Measurements from ENCODE around the gene KDM3B.
"Not testable (repeated sequence)": the region's sequence is repeated elsewhere in the genome, so short reads cannot be mapped to it uniquely, and the experiment has no call there.

The KDM3B gene

GRCh38 chr5:138351056-138351455 lies 1.4 kb upstream of the KDM3B start:
- DNase-seq (ENCODE audit: low read depth): no peak

- no peak for DNase-seq (ENCODE audit: low read depth)
These were observed 968 bp upstream of the KDM3B start for GRCh38 chr5:138351517-138351916.

- DNase-seq (ENCODE audit: low read depth): peak; percentile 71
These were observed 456 bp downstream of the KDM3B start for GRCh38 chr5:138352722-138353559.

- no peak for DNase-seq (ENCODE audit: low read depth)
These were observed 1.1 kb downstream of the KDM3B start for GRCh38 chr5:138353560-138354080.

DNA sequence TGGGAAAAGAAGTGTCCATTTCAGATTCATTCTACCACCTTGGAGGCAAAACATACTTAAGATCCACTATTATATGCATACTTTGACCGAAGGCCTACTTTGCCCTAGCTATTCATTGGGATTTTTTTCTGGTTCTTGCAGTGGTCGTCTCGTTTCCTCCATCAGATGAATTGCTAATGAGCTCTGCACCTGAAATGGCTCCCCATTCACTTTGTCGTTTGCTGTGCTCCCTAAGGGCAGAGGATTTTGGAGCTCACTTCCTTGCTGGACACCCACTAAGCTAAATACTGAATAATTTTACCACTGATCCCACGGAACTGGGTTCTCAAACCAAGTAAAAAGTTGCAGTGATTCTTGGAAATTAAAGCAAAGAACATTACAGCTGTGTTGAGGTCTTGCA lies 1.9 kb downstream of the KDM3B start:
- DNase-seq (ENCODE audit: low read depth): no peak

- no peak for DNase-seq (ENCODE audit: low read depth)
These were observed 2.5 kb downstream of the KDM3B start for GRCh38 chr5:138354926-138355378.

GRCh38 chr5:138359621-138360020 lies 7.1 kb downstream of the KDM3B start:
- DNase-seq (ENCODE audit: low read depth): no peak

DNA sequence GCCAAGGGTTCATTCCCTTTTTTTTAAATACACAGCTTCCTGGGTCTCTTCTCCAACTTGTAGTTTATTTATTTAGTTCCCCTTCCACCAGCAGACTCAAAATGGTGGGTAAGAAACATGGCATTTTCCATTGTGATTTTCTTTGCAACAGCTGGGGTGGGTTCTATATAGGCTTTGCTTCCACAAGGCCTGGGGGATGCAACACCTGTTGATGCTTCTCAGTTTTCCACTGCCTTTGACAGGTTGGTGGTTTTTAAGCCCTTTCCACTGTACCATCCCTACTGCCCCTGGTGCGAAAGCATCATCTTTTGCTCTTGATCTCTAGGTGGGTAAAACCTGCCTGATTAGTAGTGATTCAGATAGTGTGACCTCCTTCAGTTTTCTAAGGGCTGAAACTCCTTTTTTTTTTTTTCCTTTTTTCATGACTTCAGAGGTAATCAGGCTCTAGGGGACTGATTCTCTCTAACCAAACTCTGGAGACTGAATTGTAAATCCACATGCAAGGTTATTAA lies 8.5 kb downstream of the KDM3B start:
- DNase-seq (ENCODE audit: low read depth): no peak

- DNase-seq (ENCODE audit: low read depth): no peak
These were observed 12.1 kb downstream of the KDM3B start for GRCh38 chr5:138364576-138364975.

GRCh38 chr5:138366632-138367382 lies 14.3 kb downstream of the KDM3B start:
- DNase-seq (ENCODE audit: low read depth): no peak

DNA sequence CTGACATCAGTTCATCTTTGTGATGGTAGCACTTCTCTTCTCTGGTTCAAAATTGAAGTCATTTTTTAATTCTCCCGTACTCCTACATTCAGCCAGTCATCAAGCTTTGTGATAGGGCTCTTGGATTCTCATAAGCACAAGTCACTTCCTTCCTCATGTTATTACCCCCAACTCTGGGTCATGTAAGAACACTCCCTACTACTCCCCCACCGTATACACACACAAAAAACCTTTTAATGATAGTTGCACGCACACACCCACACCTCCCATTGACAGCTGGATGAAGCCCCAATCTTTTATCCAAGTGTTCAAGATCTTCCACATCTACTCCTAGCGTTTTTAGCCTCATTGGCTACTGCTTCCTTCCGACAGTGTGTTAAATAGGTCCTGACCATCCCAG lies 16.8 kb downstream of the KDM3B start:
- no peak for DNase-seq (ENCODE audit: low read depth)

DNA sequence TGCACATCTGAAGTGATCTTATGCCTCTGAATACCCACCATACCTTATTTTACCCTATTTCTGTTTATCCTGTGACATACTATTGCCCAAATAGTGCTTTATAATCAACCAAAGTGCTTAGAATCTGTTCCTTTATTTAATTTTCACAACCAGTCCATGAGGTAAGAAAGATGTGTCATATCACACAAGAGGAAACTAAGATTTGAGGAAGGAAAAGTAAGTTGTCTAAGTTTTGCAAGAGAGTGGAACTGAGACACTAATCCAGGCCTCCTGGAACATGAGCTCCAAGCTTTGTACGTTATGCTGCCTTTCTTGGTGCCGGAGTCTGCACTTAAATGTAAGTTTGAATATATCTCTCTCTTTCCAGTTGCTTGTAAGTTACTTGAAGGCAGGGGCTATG lies 17.2 kb downstream of the KDM3B start:
- no peak for DNase-seq (ENCODE audit: low read depth)

DNA sequence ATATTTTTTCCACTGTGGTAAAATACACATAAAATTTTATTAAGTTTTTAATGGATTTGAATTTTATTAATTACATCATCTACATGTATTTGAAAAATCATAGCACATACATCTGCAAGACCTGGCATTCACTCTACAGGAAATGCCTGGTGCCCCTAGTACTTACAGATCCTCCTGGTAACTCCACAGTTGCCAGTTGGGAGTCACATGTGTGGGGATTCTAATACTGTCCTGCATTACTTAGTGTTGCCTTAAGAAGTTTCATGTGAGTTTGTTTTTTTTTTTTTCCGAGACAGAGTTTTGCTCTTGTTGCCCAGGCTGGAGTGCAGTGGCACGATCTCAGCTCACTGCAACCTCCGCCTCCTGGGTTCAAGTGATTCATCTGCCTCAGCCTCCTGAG lies 18.1 kb downstream of the KDM3B start:
- no peak for DNase-seq (ENCODE audit: low read depth)

DNA sequence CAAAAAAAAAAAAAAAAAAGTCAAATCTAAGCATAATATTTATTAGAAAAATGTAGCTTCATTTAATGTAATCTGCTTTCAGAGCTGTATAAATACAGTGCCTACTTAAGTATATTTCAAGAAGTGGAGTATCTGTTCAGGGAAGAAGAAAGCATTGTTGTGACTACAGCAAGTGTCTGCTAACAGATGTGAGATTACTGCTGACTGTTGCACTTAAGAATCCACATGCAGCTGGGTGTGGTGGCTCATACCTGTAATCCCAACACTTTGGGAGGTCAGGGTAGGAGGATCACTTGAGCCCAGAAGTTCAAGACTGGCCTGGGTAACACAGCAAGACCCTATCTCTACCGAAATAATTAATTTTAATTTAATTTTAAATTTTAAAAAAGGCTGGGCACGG lies 19.0 kb downstream of the KDM3B start:
- DNase-seq (ENCODE audit: low read depth): no peak

GRCh38 chr5:138372225-138372624 lies 19.7 kb downstream of the KDM3B start:
- DNase-seq (ENCODE audit: low read depth): no peak

DNA sequence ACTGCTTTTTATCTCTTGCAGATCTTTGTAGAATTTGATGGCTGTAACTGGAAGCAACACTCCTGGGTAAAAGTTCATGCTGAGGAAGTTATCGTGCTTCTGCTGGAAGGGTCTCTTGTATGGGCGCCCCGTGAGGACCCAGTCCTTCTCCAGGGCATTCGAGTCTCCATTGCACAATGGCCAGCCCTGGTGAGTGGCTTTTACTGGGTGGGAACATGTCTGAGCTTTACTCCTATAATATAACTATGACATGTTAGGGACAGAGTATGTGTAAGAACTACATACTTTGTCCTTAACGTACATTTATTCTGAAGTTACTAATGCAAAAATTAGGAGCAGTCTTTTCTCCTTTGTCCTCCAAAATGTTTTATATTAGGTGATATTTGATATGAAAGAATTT lies 20.2 kb downstream of the KDM3B start:
- no peak for DNase-seq (ENCODE audit: low read depth)

GRCh38 chr5:138382347-138382746 lies 29.9 kb downstream of the KDM3B start:
- no peak for DNase-seq (ENCODE audit: low read depth)

DNA sequence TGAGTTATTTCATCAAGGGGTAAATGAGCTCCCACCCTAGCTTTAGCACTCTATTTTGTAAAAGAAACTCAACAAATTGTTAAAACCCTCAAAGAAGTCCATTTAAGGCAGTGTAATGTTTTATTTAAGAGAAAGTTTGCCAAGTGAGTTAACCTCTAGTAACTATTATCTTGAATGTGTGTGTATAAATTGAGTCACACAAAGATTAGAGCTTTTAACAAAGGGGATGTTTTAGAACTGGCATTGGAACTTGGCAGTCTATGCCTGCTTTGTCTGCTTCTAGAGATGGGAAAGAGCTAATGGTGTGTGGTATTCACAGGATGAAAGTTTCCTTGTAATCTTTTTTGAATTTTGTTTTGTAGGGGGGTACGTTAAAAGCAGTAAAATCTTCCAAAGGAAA lies 33.2 kb downstream of the KDM3B start:
- no peak for DNase-seq (ENCODE audit: low read depth)

- DNase-seq (ENCODE audit: low read depth): no peak
These were observed 33.8 kb downstream of the KDM3B start for GRCh38 chr5:138386290-138386689.

DNA sequence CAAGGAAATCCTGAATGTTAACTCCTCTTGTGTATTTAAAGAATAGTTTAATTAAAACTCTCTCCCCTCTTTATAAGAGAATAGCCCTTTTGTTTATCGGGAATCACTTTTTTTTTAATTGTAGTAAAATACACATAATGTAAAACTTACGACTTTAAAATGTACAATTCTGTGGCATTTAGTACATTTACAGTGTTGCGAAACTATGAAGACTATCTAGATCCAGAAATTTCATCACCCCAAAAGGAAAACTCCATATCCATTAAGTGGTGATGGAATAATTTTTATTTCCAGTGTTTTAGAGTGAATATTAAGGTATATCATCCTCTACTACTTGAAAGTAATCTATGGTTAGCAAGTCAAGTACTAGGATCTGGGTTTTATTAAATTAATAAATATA lies 36.8 kb downstream of the KDM3B start:
- DNase-seq (ENCODE audit: low read depth): no peak

DNA sequence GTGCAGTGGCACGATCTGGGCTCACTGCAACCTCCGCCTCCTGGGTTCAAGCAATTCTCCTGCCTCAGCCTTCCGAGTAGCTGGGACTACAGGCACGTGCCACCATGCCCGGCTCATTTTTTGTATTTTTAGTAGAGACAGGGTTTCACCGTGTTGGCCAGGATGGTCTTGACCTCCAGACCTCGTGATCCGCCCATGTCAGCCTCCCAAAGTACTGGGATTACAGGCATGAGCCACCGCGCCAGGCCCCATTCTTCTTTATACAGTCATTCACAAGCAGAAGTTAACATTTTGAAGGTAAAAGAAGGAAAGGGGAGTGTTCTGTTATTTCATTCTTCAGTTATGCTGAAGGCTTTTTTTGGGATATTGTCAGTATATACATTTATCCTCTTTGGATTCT lies 37.4 kb downstream of the KDM3B start:
- not testable (repeated sequence) for DNase-seq (ENCODE audit: low read depth)

GRCh38 chr5:138391859-138392386 lies 39.4 kb downstream of the KDM3B start:
- no peak for DNase-seq (ENCODE audit: low read depth)

DNA sequence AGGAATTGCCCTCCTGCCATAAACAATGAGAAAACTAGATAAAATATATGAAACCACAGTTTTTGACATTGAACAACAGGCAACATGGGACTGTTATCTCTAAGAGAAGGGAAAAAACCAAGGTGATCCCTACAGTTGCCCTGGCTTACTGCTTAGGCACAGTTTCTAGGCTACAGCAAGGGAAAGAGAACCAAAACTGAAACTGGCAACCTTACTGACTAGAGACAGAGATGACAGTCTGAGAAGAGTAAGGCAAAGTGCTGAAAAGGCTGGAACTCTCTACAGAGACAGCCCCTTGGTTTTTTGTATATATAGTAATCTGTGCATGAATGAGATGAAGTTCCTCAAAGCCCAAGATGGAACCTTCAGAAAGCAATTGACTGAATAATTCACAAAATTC lies 50.2 kb downstream of the KDM3B start:
- no peak for DNase-seq (ENCODE audit: low read depth)
